Spleen (tissue), 11 donors: ENCODE results near the gene PRKACB. TPM values are rescaled to one million over a fixed set of nuclear protein-coding genes. Genes with fewer than 3 reads are reported as not detected.
"Not testable (repeated sequence)": the region's sequence is repeated elsewhere in the genome, so short reads cannot be mapped to it uniquely, and the experiment has no call there.

Source experiments
- DNase-seq: peaks from one replicate; pipeline ENCODE4 v3.0.0-alpha.2; 2020
- H3K27ac ChIP-seq, 8 donors: fragments of 200-600 bp; sonication (generic) in 7 of 8; 1 replicate in 4 of 8; 2 replicates in 4 of 8; pipeline versions ENCODE4 v1.5.0 to v1.8.0; 2016 to 2021; ENCODE audit warnings: inconsistent platforms in 4 of 8, mild to moderate bottlenecking in 4 of 8, moderate library complexity in 1 of 8
- H3K27me3 ChIP-seq, 7 donors: fragments of 200-600 bp; sonication (generic) in 6 of 7; replicated peaks in 1 of 7; 1 replicate in 4 of 7; 2 replicates in 3 of 7; pipeline versions ENCODE4 v1.5.0 to v1.8.0; 2016 to 2021; ENCODE audit warnings: inconsistent platforms in 3 of 7, mild to moderate bottlenecking in 1 of 7
- H3K36me3 ChIP-seq, 6 donors: fragments of 200-600 bp; sonication (generic) in 5 of 6; 1 replicate in 4 of 6; 2 replicates in 2 of 6; pipeline versions ENCODE4 v1.5.0 to v1.8.0; 2016 to 2021; ENCODE audit warnings: inconsistent platforms in 2 of 6
- H3K4me1 ChIP-seq, 6 donors: fragments of 200-600 bp; sonication (generic) in 5 of 6; 1 replicate in 3 of 6; 2 replicates in 3 of 6; pipeline versions ENCODE4 v1.5.0 to v1.8.0; 2016 to 2021; ENCODE audit warnings: inconsistent platforms in 3 of 6
- H3K4me3 ChIP-seq, 8 donors: fragments of 200-600 bp; sonication (generic) in 7 of 8; 1 replicate in 4 of 8; 2 replicates in 4 of 8; pipeline versions ENCODE4 v1.5.0 to v1.8.0; 2016 to 2021; ENCODE audit warnings: inconsistent platforms in 4 of 8, mild to moderate bottlenecking in 4 of 8, moderate library complexity in 2 of 8
- H3K9me3 ChIP-seq, 8 donors: fragments of 200-600 bp; sonication (generic) in 7 of 8; 1 replicate in 4 of 8; 2 replicates in 4 of 8; pipeline versions ENCODE4 v1.5.0 to v1.8.0; 2016 to 2021; ENCODE audit warnings: inconsistent platforms in 4 of 8
- CTCF ChIP-seq, 11 experiments: fragments of 200-600 bp in 7 of 11; fragments of 450-650 bp in 4 of 11; sonication (generic) in 4 of 11; IDR thresholded peaks in 8 of 11; conservative IDR thresholded peaks in 3 of 11; 1 replicate in 7 of 11; 2 replicates in 4 of 11; pipeline versions ENCODE4 v1.4.0 to v1.8.0; 2016 to 2021; ENCODE audit warnings: antibody characterized with exemption in 11 of 11, inconsistent platforms in 4 of 11, mild to moderate bottlenecking in 1 of 11
- POLR2A ChIP-seq, 3 donors: fragments of 450-650 bp; IDR thresholded peaks; one replicate each; pipeline ENCODE4 v1.5.1; 2017; ENCODE audit warnings: antibody characterized with exemption in 3 of 3, mild to moderate bottlenecking in 1 of 3
- POLR2AphosphoS5 ChIP-seq, 3 donors: sonication (generic); formaldehyde crosslinking; IDR thresholded peaks; one replicate each; pipeline ENCODE4 v1.5.1; 2017; ENCODE audit warnings: antibody characterized with exemption in 3 of 3
- WGBS, 5 donors: extraction: QIAGEN DNeasy Blood & Tissue Kit in 3 of 5; methylation state at CpG; one replicate each; pipeline versions ENCODE4 v1.1.5 to v1.1.7; 2013 to 2018; 5-methylcytosine and 5-hydroxymethylcytosine counted together
- intact Hi-C: fragments of 100-400 bp; cut with DNase I; formaldehyde crosslinking; loops from one replicate; pipeline ENCODE4 v1.15.0; 2023; ENCODE audit warnings: low total_unique reads
- polyA plus RNA-seq, 3 donors: library from polyadenylated mRNA; stranded (reverse); fragments of 200-250 nt; gene quantifications; one replicate each; pipeline ENCODE4 v1.2.1, GENCODE V29; 2013
- total RNA-seq, 7 donors: library from RNA; depleted of rRNA in 3 of 7; stranded (reverse); fragments of >200 nt in 3 of 7; fragmentation: NEBNext Ultra II Directional in 4 of 7; extraction: Animal tissue kit (Norgen Biotek cat#: 25700) in 4 of 7; gene quantifications; one replicate each; pipeline versions ENCODE4 v1.1.0 to v1.2.1, GENCODE V29; 2016 to 2021
- donor health status: healthy with polysubstance abuse.
- donor health status: DM: no; HTN: no; CAD: no; lungs with moderate emphysema.
- donor health status: DM: no; HTN: no; CAD: no.
- donor health status: Bipolar disorder and iron deficiency.
- donor health status: healthy.
- donor health status: DM: no; HTN: no; CAD: no.
- donor health status: DM: yes; HTN: yes; CAD: no.

The PRKACB gene
- total and polyA plus RNA-seq, 10 donors = 21.0 to 93.0 (median 61.1) TPM

GRCh38 chr1:84103197-84103992, 40.7 kb upstream of the PRKACB start:
- WGBS, 5 donors = 70 to 75% (median 71%) methylated on average over 3 of the region's 3 CpGs
- no peak for DNase-seq
- TF ChIP-seq POLR2AphosphoS5 (IDR thresholded peaks at IDR 0.05) (no peak), POLR2A (IDR thresholded peaks at IDR 0.05) (no peak), CTCF (IDR thresholded peaks at IDR 0.05 in 8 of 11, conservative IDR thresholded peaks at IDR 0.05 in 3 of 11) (no peak)
- Histone ChIP-seq H3K27me3 (no peaks in the 10 kb centered on the region), H3K36me3 (no peaks in the 10 kb centered on the region), H3K9me3 (peaks cover 0 to 7% (median 6%) of the 10 kb centered on the region in 8 donors), H3K4me3 (no peak overlapping the region), H3K4me1 (no peaks in the 10 kb centered on the region), H3K27ac (no peak overlapping the region)
- intact Hi-C loops = no loop called here

GRCh38 chr1:84107538-84107937, 36.5 kb upstream of the PRKACB start:
- H3K36me3 ChIP-seq, intact Hi-C loops, H3K27ac ChIP-seq, H3K4me3 ChIP-seq, H3K9me3 ChIP-seq, DNase-seq, H3K27me3 ChIP-seq, H3K4me1 ChIP-seq: not testable (repeated sequence)
- 65 to 82% (median 78%) methylated on average over 1 of the region's 1 CpG for WGBS, 5 donors

GRCh38 chr1:84107955-84108354, 36.1 kb upstream of the PRKACB start:
- H3K4me1 ChIP-seq = no peaks in the 10 kb centered on the region
- no peaks in the 10 kb centered on the region for H3K36me3 ChIP-seq
- TF ChIP-seq POLR2AphosphoS5 (IDR thresholded peaks at IDR 0.05) (no peak), CTCF (IDR thresholded peaks at IDR 0.05 in 8 of 11, conservative IDR thresholded peaks at IDR 0.05 in 3 of 11) (no peak), POLR2A (IDR thresholded peaks at IDR 0.05) (no peak)
- 94 to 98% (median 97%) methylated on average over 2 of the region's 2 CpGs for WGBS, 5 donors
- no peak for DNase-seq
- no peak overlapping the region for H3K4me3 ChIP-seq
- intact Hi-C loops = no loop called here
- H3K27ac ChIP-seq = no peak overlapping the region
- H3K27me3 ChIP-seq = no peaks in the 10 kb centered on the region
- H3K9me3 ChIP-seq = peaks cover 0 to 7% (median 6%) of the 10 kb centered on the region in 8 donors

GRCh38 chr1:84108900-84109578, 35.0 kb upstream of the PRKACB start:
- Histone ChIP-seq H3K9me3 (peaks cover 0 to 7% (median 6%) of the 10 kb centered on the region in 8 donors), H3K4me3 (no peak overlapping the region), H3K27me3 (no peaks in the 10 kb centered on the region), H3K27ac (no peak overlapping the region), H3K4me1 (no peaks in the 10 kb centered on the region), H3K36me3 (no peaks in the 10 kb centered on the region)
- TF ChIP-seq POLR2A (IDR thresholded peaks at IDR 0.05) = no peak
- TF ChIP-seq CTCF (IDR thresholded peaks at IDR 0.05 in 8 of 11, conservative IDR thresholded peaks at IDR 0.05 in 3 of 11) = no peak
- TF ChIP-seq POLR2AphosphoS5 (IDR thresholded peaks at IDR 0.05) = no peak
- intact Hi-C loops = no loop called here
- 91 to 99% (median 95%) methylated on average over 3 of the region's 3 CpGs for WGBS, 5 donors
- DNase-seq = no peak
